Upper lobe of right lung (tissue), 1 donor: Measurements from ENCODE around the gene SCN8A. TPM values are rescaled to one million over a fixed set of nuclear protein-coding genes. Genes with fewer than 3 reads are reported as not detected.

Experiments
- ATAC-seq: fragments of 200-7000 bp; cut with Tn5 transposase; one replicate; pipeline ENCODE4 v1.9.1; 2020; ENCODE audit warnings: mild to moderate bottlenecking, moderate library complexity
- DNase-seq: peaks from one replicate; pipeline ENCODE4 v3.0.0-alpha.2; 2020
- H3K27ac ChIP-seq: fragments of 200-600 bp; one replicate; pipeline ENCODE4 v1.8.0; 2022
- H3K27me3 ChIP-seq: fragments of 200-600 bp; one replicate; pipeline ENCODE4 v1.8.0; 2022; ENCODE audit warnings: mild to moderate bottlenecking
- H3K36me3 ChIP-seq: fragments of 200-600 bp; one replicate; pipeline ENCODE4 v1.8.0; 2022
- H3K4me1 ChIP-seq: fragments of 200-600 bp; one replicate; pipeline ENCODE4 v1.8.0; 2022
- H3K4me3 ChIP-seq: fragments of 200-600 bp; one replicate; pipeline ENCODE4 v1.8.0; 2022; ENCODE audit warnings: mild to moderate bottlenecking
- H3K9me3 ChIP-seq: fragments of 200-600 bp; one replicate; pipeline ENCODE4 v1.8.0; 2022
- CTCF ChIP-seq: fragments of 200-600 bp; IDR thresholded peaks from one replicate; pipeline ENCODE4 v1.8.0; 2022; ENCODE audit warnings: antibody characterized with exemption
- intact Hi-C: fragments of 100-400 bp; cut with DNase I; formaldehyde crosslinking; loops from one replicate; pipeline ENCODE4 v1.11.0; 2022
- total RNA-seq: library from RNA; stranded (reverse); fragmentation: NEBNext Ultra II Directional; extraction: Animal tissue kit (Norgen Biotek cat#: 25700); gene quantifications from one replicate; pipeline ENCODE4 v1.2.1, GENCODE V29; 2021
- donor health status: DM: no; HTN: yes; CAD: no; lungs with severe emphysema.

SCN8A gene
- total RNA-seq, 1 donor from 2014 or later = 1.1 TPM

- DNase-seq (no peak), ATAC-seq (peak; percentile 73)
- H3K36me3 ChIP-seq = no peaks in the 10 kb centered on the region
- intact Hi-C loops = no loop called here
- TF ChIP-seq CTCF = no peak
- no peak overlapping the region for H3K4me3 ChIP-seq
- no peak overlapping the region for H3K27ac ChIP-seq
- no peaks in the 10 kb centered on the region for H3K9me3 ChIP-seq
- peaks cover 4% of the 10 kb centered on the region for H3K27me3 ChIP-seq
- H3K4me1 ChIP-seq = peaks cover 9% of the 10 kb centered on the region
These were observed 92.8 kb downstream of the SCN8A start for GRCh38 chr12:51683763-51684357.

- intact Hi-C loops = no loop called here
- no peak overlapping the region for H3K4me3 ChIP-seq
- H3K36me3 ChIP-seq = no peaks in the 10 kb centered on the region
- DNase-seq (no peak), ATAC-seq (no peak)
- H3K9me3 ChIP-seq = no peaks in the 10 kb centered on the region
- TF ChIP-seq CTCF = no peak
- H3K4me1 ChIP-seq = peaks cover 9% of the 10 kb centered on the region
- H3K27me3 ChIP-seq = peaks cover 4% of the 10 kb centered on the region
- H3K27ac ChIP-seq = no peak overlapping the region
These were observed 95.7 kb downstream of the SCN8A start for GRCh38 chr12:51686727-51687126.

GRCh38 chr12:51687177-51687576, 96.1 kb downstream of the SCN8A start:
- Histone ChIP-seq H3K4me3 (no peak overlapping the region), H3K27ac (no peak overlapping the region), H3K9me3 (no peaks in the 10 kb centered on the region), H3K36me3 (no peaks in the 10 kb centered on the region), H3K27me3 (peaks cover 4% of the 10 kb centered on the region), H3K4me1 (peaks cover 9% of the 10 kb centered on the region)
- ATAC-seq (no peak), DNase-seq (no peak)
- no peak for TF ChIP-seq CTCF
- intact Hi-C loops = no loop called here

DNA sequence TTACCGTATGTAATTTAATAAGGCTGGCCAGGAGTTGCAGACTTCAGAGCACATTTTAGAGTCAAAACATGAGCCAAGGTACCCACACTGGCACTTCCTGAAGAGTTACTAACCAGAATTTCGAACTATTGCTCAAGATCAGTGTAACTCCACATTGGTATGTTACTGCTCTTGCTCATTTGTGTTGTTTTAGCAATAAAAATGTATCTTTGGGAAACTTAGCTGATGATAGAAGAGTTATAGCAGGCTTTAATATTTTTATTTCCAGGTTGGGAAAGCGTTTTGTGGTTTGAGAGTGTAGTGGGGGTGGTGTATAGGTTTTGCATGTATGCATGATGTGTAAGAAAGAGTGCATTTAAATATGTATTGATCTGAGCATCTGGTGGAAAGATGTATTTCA, 96.6 kb downstream of the SCN8A start:
- Histone ChIP-seq H3K4me1 (peaks cover 9% of the 10 kb centered on the region), H3K27me3 (peaks cover 4% of the 10 kb centered on the region), H3K36me3 (no peaks in the 10 kb centered on the region), H3K27ac (no peak overlapping the region), H3K4me3 (no peak overlapping the region), H3K9me3 (no peaks in the 10 kb centered on the region)
- TF ChIP-seq CTCF = no peak
- DNase-seq (no peak), ATAC-seq (no peak)
- intact Hi-C loops = no loop called here

- H3K27ac ChIP-seq = no peak overlapping the region
- H3K4me3 ChIP-seq = no peak overlapping the region
- no peak for TF ChIP-seq CTCF
- intact Hi-C loops = no loop called here
- ATAC-seq (no peak), DNase-seq (no peak)
- no peaks in the 10 kb centered on the region for H3K9me3 ChIP-seq
- H3K36me3 ChIP-seq = no peaks in the 10 kb centered on the region
- peaks cover 4% of the 10 kb centered on the region for H3K27me3 ChIP-seq
- no peaks in the 10 kb centered on the region for H3K4me1 ChIP-seq
These were observed 99.0 kb downstream of the SCN8A start for GRCh38 chr12:51689983-51690382.

- Histone ChIP-seq H3K4me3 (no peak overlapping the region), H3K4me1 (no peaks in the 10 kb centered on the region), H3K9me3 (no peaks in the 10 kb centered on the region), H3K27ac (no peak overlapping the region), H3K27me3 (peaks cover 4% of the 10 kb centered on the region), H3K36me3 (no peaks in the 10 kb centered on the region)
- no peak for TF ChIP-seq CTCF
- no peak for DNase-seq
- no peak for ATAC-seq
- intact Hi-C loops = no loop called here
These were observed 101.0 kb downstream of the SCN8A start for GRCh38 chr12:51692016-51692415.
